ENCODE data around the gene APOF. TPM values are rescaled to one million over a fixed set of nuclear protein-coding genes. Genes with fewer than 3 reads are reported as not detected.

Gene APOF
- total and polyA plus RNA-seq, 9 of the 15 experiments (the other 6 are each of a cell fraction or from before 2014, with no cell fraction given) = 0.09 to 0.15 (median 0.12) TPM; not detected in 5

GRCh38 chr12:56336361-56337167 lies 26.1 kb downstream of the APOF start (continued):
- peak in 1 of 2 experiments; percentile 19; a peak in 1 of 4 replicates for TF ChIP-seq ZMIZ1 (IDR thresholded peaks at IDR 0.05; ENCODE audit: low read depth in 2 of 2, low read length in 2 of 2)
- no peak; the same call in 1 of the 2 replicates for TF ChIP-seq EHMT2 (IDR thresholded peaks at IDR 0.05)
- no peak for TF ChIP-seq ZNF551 (CRISPR knock-in tag; IDR thresholded peaks at IDR 0.05)
- no peak for TF ChIP-seq ZNF280A (IDR thresholded peaks at IDR 0.05; ENCODE audit: low read depth, partially characterized antibody)
- TF ChIP-seq SETDB1 (IDR thresholded peaks at IDR 0.05; ENCODE audit: low read length) = no peak
- peak; percentile 35; the same call in 1 of the 2 replicates for TF ChIP-seq TCF3 (CRISPR knock-in tag; IDR thresholded peaks at IDR 0.05)
- peak; percentile 65; the same call in 1 of the 2 replicates for TF ChIP-seq FOXM1 (IDR thresholded peaks at IDR 0.05; ENCODE audit: low read depth)
- TF ChIP-seq FOXM1 (CRISPR knock-in tag; IDR thresholded peaks at IDR 0.05; ENCODE audit: low read depth) = no peak
- no peak for TF ChIP-seq EWSR1 (IDR thresholded peaks at IDR 0.05; ENCODE audit: borderline replicate concordance, low read depth, partially characterized antibody)
- no peak for TF ChIP-seq ZNF316 (IDR thresholded peaks at IDR 0.05)
- no peak for TF ChIP-seq MBD1 (CRISPR knock-in tag; IDR thresholded peaks at IDR 0.05)
- peak; percentile 66 for TF ChIP-seq HDAC3 (IDR thresholded peaks at IDR 0.05; ENCODE audit: borderline replicate concordance, partially characterized antibody)
- TF ChIP-seq EP300 (IDR thresholded peaks at IDR 0.05; ENCODE audit: low read length) = peak; percentile 93
- peak; percentile 75 for TF ChIP-seq E2F8 (IDR thresholded peaks at IDR 0.05; ENCODE audit: low read depth, partially characterized antibody)
- TF ChIP-seq SMARCB1 (IDR thresholded peaks at IDR 0.05; ENCODE audit: insufficient read length, low read depth) = no peak
- no peak for TF ChIP-seq ZNF77 (CRISPR knock-in tag; IDR thresholded peaks at IDR 0.05)
- peak; percentile 94 for TF ChIP-seq ELF1 (tag; IDR thresholded peaks at IDR 0.05)
- TF ChIP-seq CBX1 (IDR thresholded peaks at IDR 0.05; ENCODE audit: low read depth) = no peak; the same call in 1 of the 2 replicates

Measured in K562 (cell line).